GM18951 (cell line): ENCODE measurements around the gene LRIT1.

ENCODE experiments used
- POLR2A ChIP-seq: IDR thresholded peaks from 4 replicates; pipeline ENCODE4 v1.6.1; 2011; ENCODE audit warnings: mild to moderate bottlenecking; ENCODE audit not compliant: insufficient read length, insufficient read depth; ENCODE audit errors: extremely low read depth
- in situ Hi-C: fragments of 300-500 bp; cut with MboI; formaldehyde crosslinking; loops from one replicate; pipeline ENCODE4 v1.12.0; 2022; ENCODE audit warnings: low sequenced_read_pairs, mixed read lengths, inconsistent platforms; ENCODE audit not compliant: unreplicated experiment

LRIT1 gene

DNA sequence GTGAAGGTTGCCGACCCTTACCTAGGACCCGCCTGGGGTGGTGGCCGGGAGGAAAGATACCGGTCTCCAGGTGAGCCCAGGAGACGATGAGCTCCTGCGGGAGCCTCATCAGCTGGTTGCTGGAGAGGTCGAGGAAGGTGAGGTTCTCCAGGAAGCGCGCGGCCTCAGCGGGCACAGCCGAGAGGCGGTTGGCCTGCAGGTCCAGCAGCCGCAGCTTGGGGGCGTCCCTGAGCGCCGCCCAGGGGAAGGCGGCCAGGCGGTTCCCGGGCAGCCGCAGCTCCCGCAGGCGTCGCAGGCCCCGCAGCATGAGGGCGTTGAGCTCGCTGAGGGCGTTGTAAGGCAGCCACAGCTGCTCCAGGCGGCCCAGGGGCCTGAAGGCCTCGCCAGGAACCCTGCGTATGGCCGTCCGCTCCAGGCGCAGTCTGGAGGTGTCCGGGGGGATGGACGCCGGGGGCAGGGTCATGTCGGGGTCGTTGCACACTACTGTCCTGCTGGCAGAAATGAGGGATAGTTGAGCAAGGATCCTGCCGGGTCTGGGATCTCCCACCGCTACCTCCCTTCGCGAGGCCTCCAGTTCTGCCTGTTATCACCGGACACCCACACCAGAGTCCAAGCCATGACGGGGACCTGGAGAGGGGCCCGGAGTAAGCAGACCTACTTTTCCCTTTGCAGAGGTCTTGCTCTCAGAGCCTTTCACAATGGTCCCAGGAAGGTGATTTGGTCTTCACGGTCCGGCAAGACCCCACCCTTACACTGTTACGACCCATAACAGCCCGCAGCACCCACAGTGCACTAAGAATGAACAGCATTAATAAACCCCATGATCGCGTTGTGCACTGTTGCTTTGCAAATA lies 3.9 kb downstream of the LRIT1 start:
- in situ Hi-C loops: no loop called here
- no peak for TF ChIP-seq POLR2A

DNA sequence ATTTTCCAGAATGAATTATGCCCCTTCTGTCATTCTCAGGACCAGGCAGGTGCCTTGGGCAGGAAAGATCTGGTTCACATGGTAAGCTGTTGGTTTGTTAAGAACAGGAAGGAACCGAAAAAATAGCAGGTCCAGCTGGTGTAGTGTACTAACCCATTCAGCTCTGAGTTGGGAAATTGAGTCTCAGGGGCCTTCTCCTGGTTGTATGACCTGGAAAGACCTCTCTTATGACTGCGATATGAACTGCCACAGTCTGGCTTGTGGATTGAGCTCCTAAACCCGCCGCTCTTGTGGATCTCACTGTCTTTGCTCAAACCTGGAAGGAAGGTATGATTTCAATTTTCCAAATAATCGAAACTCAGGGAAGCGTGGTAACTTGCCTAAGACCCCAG lies 4.5 kb downstream of the LRIT1 start:
- in situ Hi-C loops: no loop called here
- no peak for TF ChIP-seq POLR2A

DNA sequence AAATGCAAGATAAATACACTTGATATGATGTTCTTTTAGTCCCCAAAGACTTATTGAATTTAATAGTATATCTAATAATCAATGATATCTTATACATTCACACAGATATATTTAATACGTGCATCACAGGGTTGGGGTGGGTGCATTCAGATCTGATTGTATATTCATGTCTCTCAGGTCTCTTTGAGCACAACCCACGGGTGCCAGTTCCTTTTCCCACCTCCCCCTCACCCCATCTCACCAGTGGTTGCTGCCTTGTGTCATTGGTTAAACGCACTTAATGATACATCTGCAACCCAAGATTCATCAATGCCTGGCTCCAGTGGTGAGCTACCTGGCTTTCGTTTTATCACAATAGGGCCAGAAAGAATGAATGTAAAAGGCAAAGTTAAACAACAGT lies 6.2 kb downstream of the LRIT1 start:
- no peak for TF ChIP-seq POLR2A
- in situ Hi-C loops: no loop called here

DNA sequence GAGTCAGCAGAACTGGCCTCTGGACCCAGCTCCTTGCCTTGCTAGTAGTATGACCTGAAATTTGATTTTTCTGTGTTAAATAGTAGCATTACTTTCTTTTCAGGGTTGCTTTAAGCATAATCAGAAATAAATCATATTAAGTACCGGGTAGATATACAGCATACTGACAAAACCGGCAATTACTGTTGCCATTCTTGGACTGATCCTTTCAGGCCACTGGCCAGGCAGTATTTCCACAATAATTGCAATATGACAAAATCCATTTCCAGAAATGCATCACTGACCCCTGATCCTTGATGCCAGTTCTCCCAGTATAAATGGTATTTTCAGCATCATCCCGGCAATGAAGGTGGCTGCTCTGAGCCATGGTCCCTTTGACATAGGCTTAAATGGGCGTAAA lies 6.9 kb downstream of the LRIT1 start:
- no peak for TF ChIP-seq POLR2A
- in situ Hi-C loops: no loop called here

DNA sequence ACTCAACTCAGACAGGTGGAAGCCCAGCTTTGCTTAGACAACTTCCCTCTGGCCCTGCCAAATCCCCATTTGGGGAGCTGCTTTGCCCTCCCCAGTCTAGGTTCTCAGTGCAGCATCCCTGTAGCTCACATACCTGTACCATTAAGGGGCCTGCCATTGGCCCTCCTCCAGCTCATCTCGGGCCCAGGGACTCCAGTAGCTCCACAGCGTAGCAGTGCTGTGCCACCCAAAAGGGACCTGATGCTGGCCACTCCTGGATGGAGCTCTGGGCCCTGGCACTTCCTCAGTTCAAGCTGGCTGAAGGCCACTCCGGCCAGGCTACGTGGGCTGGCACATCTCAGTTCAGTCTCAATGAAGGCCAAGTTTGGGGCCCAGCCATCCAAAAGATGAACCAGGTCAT lies 7.4 kb downstream of the LRIT1 start:
- in situ Hi-C loops: no loop called here
- TF ChIP-seq POLR2A: no peak

DNA sequence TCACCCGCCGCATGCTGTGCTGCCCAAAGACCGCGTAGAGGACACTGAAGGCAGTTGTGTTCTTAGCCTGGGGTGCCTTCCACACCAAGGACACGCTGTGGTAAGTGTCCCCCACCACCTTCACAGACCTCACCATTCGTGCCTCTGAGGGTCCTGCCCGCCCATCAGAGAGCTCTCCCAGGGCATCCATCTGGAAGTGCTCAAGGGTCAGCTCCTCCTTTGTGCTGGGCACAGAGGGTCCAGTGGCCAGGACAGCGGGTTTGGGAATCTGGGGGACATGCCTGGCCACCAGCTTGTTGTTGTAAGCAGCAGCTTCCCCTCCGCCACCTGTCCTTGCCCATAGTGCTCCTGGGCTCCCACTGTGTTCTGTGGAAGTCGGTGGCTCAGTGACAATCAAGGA lies 9.0 kb downstream of the LRIT1 start:
- no peak for TF ChIP-seq POLR2A
- in situ Hi-C loops: no loop called here

DNA sequence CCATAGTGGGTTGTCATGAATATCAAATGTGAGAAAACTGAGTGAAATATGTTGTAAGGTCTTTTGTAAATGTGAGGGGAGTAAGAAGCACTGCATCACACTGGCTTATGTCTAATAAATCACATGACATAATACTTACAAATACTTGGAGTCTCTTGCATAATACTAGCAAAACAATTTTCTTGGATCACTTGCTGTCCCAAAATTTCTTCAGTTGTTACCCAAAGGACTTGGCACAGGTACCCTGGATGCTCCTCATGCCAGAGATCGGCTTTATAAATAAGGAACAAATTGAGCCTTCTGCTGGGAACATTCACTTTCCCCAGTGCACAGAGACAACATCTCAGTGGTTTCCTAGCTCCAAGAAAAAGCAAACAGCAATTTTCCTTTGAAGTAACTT lies 11.0 kb downstream of the LRIT1 start:
- no peak for TF ChIP-seq POLR2A

DNA sequence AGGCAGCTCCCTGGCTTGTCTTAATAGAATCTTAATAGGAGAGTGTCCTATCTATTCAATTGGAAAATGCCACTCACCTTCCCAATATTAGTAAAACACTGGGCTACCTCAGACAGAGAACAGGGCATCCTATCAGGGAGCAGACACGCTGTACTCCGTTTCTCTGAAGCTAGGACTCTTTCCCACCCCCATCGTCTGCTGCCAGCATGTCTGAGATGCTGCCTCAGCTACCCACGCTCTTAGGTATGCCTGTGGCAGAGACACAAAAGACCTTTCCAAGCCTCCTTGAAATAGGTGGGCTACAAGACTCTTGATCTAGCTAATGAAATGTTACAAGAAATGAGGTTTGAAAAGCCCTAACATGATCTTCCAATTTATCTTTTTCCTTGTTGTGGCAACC lies 13.5 kb downstream of the LRIT1 start:
- in situ Hi-C loops: no loop called here
- TF ChIP-seq POLR2A: no peak

More for the DNA sequence above, 11.0 kb downstream of the LRIT1 start:
- in situ Hi-C loops: no loop called here

DNA sequence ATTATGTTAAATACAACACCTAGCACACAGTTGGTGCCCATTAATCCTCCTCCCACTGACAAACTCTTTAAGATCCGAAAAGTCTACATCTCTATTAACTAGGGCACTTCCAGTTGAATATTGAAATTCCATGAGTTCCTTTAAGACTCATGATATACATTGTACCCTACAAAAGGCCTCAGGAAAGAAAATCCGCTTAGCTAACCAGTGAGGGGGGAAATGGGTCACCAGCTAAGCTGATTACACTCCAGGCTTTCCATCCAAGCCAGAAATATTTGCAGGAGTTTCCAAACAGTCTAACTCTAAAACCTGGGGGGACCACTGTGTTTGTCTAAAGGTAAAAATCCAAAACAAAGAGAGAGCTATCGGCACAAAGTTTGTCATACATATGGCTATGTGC lies 14.7 kb downstream of the LRIT1 start:
- in situ Hi-C loops: no loop called here
- TF ChIP-seq POLR2A: no peak

DNA sequence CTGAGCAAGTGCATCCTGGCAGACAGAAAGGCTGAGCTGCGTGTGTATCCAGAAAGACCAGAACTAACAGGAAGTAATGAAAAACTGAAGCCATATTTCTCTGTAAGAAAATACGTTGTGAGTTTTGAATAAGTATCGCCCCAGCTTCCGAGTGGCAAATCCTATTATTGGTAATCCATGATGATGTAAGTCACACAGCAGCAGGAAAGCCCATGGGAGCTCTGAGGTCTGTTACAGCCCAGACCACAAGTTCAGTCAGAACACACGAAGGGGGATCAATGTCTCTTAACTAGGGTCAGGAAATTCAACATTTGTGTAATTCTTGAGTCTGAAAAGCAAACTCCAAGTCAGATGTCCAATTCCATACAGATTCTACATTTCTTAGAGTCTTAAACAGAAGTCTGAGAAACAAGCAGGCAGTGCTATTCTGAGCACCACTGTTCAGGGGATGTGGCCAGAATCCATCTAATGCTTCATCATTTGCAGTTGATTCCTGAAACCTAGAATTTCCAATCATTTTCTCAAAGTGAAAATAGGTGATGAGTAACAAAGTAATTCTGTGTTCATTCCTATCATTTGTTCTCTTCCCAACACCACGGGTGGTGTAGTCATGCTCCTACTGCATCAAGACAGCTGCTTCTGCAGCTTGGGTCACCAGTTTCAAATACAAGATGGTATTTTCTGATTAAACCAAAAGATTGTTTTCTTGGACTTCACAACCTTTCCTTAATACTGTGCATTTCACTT lies 15.7 kb downstream of the LRIT1 start, which contains the start of gene LRIT2:
Gene LRIT2, minus strand, starts transcription at position 118 of the 747 bp plus-strand sequence. Its CDS starts 24 bp downstream, at position 94.
- in situ Hi-C loops: no loop called here
- TF ChIP-seq POLR2A: no peak

DNA sequence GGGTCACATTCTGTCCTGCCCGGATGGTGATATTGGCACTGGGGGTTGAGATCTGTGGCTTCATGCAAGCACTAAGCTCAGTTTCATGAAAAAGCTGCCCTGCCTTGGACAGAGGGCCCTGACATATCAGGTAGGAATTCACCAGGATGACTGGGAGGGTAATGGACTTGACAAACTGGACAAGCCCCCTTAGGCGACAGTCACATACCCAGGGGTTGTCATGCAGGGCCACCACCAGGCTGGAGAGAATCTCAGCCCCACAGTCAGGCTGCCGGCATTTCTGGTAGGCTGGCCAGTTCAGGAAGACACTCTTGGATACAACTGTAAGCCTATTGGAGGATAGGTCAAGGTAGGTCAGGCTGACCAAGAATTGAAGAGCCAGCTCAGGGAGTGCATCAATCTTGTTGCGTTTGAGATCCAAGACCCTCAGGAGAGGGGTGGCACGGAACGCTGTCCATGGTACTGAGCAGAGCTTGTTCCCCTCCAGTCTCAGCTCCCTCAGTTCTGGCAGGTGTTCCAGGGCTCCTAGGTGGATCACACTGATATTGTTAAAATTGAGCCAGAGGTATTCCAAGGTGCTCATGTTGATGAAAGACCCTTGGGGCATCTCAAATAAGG lies 16.8 kb downstream of the LRIT1 start:
- in situ Hi-C loops: no loop called here
- TF ChIP-seq POLR2A: no peak

DNA sequence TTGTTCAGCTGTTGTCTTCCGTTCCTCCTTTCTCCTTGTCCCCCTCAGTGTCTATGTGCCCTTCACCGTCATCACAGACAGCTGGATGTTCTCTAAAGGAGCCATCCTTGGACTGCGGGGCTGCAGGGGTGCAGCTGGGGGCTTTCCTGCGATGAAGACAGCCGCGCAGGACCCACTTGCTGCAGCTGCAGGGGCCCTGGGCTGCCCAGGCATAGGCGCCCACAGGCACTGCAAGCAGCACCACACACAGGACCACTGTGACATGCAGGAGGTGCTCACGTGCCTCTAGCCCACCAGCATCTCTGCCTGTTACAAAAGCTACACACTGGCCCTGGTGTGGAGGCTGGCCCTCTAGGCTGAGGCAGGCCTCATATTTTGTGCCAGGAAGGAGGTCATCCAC lies 19.4 kb downstream of the LRIT1 start:
- in situ Hi-C loops: no loop called here
- TF ChIP-seq POLR2A: no peak

DNA sequence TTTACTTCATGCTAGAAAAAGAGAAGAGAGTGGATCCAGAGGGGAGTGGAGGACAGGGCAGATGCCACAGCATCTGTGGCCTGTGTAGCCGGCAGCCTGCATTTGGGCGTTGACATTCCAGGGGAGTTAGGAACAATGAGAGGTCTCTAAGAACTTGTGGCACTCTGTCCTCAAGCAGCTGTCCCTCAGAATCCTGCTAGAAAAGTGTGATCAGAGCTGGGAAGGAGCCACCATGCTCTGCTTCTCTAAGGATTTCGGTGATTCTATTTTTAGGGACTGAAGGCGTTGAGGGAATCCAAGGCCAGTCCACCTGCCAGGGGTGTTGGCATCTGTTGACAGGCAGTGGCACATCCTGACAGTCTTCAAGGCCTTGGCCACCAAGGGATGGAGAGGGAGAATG lies 23.6 kb downstream of the LRIT1 start:
- no peak for TF ChIP-seq POLR2A
- in situ Hi-C loops: no loop called here

DNA sequence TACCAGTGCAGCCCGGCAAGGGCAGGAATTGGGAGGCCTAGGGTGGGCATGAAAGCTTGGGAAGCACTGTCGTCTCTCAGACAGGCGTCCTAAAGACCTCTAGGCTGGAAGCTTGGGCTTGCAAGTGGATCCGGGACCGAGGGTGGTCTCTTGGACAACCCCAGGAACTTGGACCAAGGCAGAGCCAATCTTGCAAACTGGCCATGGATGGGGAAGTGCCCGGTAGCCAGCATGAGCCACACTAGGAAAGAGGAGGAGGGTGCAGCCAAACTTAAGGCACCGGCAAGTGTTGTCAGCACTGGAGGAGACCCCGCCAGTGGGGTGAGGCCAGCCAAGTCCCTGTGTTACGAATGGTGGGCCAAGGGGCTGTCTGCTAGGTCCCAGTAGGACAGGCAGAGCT lies 24.5 kb downstream of the LRIT1 start:
- in situ Hi-C loops: no loop called here
- TF ChIP-seq POLR2A: no peak
